GM21360 (cell line): ENCODE measurements around the gene STXBP1.
"Not testable (repeated sequence)": the region's sequence is repeated elsewhere in the genome, so short reads cannot be mapped to it uniquely, and the experiment has no call there.

Experiments
- ATAC-seq: cut with Tn5 transposase; IDR thresholded peaks from one replicate; pipeline ENCODE4 v1.9.1; 2021; ENCODE audit warnings: mild to moderate bottlenecking, moderate library complexity; ENCODE audit not compliant: unreplicated experiment

STXBP1 gene

GRCh38 chr9:127577194-127577593, 34.9 kb upstream of the STXBP1 start:
- not testable (repeated sequence) for ATAC-seq

DNA sequence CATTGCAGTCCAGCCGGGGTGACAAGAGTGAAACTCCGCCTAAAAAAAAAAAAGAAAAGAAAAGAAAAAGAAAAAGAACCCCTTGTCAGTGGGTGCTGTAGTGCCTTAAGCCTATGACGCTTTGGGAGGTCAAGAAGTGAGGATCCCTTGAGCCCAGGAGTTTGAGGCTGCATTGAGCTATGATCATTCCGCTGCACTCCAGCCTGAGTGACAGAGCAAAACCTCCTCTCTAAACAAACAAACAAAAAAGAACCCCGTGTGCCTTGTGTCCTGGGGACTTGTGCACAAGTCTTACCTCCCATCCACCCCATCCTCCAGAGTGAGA, 33.5 kb upstream of the STXBP1 start:
- no peak for ATAC-seq

- peak; percentile 59 for ATAC-seq
These were observed 32.9 kb upstream of the STXBP1 start for GRCh38 chr9:127578952-127579853.

DNA sequence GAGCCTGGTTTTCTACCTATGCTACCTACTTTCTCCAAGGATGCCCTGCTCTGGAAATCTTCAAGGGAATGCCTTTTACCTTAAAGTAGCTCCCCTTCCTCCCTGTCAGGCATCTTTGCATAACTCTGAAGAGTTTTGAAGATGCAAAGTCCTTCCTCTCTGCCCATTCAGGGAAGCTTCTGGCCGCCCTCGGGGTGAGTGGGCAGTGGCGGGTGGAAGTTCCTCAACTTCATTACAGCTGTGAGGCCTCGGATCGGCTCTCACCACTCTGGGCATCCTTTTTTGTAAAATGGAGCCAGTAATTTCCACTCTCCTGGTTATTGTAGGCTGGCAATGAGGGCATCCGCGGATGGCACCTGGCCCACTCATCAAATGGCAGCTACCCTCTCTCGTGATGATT, 31.7 kb upstream of the STXBP1 start:
- no peak for ATAC-seq

- no peak for ATAC-seq
These were observed 31.1 kb upstream of the STXBP1 start for GRCh38 chr9:127580879-127581475.

GRCh38 chr9:127584474-127584805, 27.6 kb upstream of the STXBP1 start:
- ATAC-seq, result not testable (repeated sequence)

DNA sequence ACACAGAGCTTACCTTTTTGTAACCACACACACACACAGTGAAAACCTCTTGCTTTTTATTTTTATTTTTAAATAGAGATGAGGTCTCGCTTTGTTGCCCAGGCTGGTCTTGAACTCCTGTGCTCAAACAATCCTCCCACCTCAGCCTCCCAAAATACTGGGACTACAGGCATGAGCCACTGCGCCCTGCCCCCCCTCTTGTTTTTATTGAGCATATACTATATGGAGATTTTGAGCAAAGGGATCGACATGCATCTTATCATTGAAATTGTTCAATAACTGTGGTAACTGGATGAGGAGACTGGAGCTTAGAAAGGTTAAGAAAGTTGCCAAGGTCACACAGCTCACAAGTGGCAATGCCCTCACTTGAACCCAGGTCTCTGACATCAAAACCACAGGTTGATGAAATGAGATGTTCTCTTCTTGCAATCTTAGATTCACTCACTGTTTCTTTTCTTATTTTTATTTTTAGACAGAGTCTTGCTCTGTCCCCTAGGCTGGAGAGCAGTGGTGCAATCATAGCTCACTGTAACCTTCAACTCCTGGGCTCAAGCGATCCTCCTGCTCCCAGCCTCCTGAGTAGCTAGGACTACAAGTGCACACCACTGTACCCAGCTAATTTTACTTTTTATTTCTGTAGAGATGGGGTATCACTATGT, 26.8 kb upstream of the STXBP1 start:
- no peak for ATAC-seq

GRCh38 chr9:127586096-127586495, 26.0 kb upstream of the STXBP1 start:
- no peak for ATAC-seq

DNA sequence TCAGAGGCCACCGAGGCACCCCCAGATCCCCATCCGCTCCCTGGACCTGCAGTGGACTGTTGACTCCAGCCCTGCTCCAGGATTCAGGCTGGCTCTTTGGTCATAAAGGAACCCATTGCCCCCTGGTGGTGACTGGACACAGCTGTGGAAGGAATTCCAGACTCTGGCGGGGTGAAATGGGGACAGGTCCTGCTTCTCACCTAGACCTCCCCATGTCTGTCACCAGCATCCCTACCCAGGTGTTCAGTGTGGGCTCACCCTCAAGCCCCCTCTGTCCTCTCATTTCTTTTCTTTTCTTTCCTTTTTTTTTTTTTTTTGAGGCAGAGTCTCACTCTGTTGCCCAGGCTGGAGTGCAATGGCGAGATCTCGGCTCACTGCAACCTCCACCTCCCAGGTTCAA, 25.5 kb upstream of the STXBP1 start:
- ATAC-seq, result no peak

DNA sequence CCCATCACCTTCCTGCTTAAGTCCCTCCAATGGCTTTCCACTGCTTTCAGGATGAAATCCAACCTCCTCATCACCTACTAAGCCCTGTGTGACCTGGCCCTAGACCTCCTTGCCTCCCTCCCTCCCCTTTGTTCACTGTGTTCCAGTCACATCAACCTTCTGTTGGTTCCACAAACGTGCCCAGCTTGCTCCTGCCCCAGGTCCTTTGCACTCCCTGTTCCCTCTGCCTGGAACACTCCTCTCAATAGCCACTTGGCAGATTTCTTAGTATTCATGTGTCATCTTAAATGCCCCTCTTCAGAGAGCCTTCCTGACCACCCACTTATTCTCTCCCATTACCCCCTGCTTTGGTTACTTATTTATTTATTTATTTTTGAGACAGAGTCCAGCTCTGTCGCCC, 24.1 kb upstream of the STXBP1 start:
- no peak for ATAC-seq

- no peak for ATAC-seq
These were observed 23.2 kb upstream of the STXBP1 start for GRCh38 chr9:127588740-127589506.

DNA sequence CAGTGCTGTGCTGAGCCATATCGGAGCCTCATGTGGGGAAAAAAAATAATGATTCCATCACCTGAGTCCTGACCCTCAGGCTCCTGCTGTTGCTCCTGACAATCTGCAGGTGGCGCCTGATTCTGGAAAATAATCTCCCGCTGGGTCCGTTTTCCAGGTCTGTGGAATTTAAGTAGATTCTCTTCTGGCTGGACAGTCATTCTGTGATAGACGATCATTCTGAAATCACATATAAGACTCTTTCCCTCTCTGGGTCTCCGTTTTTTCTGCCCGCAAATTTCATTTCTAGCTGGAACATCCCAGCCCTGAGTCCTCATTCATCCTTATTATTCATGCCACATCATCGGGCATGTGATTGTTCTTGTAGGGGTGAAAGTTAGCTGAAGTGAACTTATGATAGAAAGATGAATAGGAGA, 22.1 kb upstream of the STXBP1 start:
- no peak for ATAC-seq

DNA sequence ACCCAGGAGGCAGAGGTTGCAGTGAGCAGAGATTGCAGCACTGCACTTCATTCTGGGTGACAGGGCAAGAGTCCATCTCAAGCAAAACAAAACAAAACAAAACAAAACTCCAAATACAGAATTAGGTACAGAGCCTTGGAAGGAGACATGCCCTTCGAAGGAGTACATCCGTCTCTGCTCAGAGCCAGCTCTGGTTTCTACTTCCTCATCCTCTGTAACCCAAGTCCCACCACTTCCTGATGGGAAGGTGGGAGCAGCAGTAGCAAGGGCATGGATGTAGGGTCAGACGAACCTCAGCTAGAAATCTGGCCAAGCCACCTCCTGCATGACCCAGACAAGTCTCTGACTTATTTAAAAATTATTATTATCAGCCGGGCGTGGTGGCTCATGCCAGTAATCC, 16.5 kb upstream of the STXBP1 start:
- ATAC-seq, result no peak

DNA sequence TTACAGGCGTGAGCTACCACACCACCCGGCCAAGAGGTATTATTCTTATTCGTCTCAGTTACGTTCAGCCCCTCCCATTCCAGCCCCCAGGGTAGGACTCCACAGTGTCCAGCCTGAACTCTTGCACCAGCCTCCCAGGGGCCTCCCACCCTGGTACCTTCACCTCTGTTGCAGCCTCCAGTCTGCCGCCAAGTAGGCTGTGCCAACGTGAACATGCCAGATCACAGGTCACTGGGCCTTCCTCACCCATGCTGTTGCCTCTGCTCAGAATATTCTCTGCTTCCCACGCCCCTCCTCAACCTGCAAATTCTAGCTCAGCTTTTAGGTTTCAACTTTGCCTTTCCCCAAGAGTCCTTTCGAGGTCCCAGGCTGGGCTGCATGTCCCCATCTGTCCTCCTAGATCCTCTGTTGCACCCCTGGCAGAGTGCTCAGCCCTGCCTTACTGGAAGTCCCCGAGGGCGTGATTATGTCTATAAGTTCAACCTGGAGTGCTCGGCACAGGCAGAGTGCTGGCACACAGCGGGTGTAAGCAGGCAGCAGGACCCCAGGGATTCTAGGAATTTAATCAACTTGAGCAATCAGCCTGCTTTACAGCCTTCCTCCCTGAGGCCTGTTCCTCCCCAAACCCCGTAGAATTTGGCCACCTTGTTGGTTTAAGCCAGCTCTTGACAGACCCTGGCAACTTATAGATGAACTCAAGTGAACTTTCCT, 13.1 kb upstream of the STXBP1 start:
- no peak for ATAC-seq

DNA sequence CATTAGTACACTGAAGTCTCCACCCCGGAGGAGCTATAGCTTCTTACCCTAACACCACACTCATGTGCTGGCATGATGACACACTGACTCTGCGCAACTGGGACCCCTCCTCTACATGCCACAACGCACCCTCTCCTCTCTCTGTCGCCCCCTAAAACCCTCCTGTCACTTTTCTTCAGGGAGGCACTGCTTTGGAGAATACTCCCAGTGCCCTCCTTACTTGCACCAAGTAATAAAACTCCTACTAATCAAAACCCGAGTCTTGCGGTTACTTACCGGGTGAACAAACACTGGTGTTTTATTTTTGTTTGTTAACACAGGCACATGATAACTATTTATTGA, 12.6 kb upstream of the STXBP1 start:
- ATAC-seq, result no peak

GRCh38 chr9:127603226-127603625, 8.9 kb upstream of the STXBP1 start:
- no peak for ATAC-seq

DNA sequence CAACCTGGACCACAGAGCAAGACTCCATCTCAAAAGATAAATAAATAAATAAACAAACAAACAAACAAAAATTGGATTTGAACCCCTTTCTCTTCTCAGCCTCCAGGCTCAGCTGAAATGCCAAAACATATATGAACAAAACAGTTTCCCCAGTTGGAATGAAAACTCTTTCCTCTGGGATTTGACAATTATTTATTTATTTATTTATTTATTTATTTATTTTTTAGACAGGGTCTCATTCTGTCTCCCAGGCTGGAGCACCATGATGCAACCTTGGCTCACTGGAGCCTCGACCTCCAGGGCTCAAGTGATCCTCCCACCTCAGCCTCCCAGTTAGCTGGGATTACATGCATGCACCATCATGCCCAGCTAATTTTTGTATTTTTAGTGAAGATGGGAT, 6.0 kb upstream of the STXBP1 start:
- ATAC-seq, result no peak

GRCh38 chr9:127608104-127608966, 3.7 kb upstream of the STXBP1 start:
- ATAC-seq, result no peak

DNA sequence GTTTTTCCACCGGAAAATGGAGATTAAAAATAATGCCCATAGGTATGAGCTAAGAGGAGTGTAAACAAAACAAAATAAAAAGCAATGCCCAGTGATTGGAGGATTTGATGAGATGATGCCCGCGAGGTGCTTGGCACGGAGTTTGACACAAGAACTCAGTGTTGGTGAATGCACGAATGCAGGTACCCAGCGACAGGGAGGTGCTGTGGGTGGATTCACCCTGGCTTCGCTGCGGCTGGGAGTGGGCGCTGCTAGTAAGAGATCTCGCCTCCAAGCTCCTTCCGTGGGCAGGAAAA, 526 bp upstream of the STXBP1 start:
- ATAC-seq, result no peak

DNA sequence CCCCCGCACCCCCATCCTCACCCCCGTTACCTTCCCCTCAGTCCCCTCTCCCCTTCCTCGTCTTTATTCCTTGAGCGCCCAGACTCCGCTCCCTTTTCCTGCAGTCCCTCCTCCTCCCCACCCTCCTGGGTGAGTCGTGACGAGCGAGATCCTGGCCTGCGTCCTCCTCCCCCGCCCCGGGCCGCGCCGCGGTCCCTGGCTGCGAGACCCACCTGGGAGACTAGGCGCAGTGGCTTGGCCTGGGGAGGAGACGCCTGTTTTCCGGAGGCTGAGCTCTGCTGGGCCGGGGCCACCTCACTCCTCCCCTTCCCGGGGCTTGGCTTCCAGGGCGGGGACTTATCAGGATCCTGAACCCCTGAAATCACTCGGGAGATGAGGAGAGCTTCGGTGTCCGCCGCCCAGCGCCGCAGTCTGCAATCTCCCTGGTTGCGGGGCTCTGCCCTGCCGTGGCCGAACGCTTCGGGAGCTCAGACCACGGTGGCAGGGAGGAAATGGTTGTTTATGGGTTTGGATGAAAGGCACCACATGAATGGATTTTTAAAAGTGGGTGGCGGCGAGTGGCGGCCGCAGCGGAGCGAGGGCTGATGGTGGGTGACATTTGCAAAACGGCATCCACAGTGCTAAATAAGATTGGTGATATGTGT, 984 bp downstream of the STXBP1 start:
- no peak for ATAC-seq
